D721Med (cell line): ENCODE measurements around the gene TENM4.

ENCODE experiments used
- DNase-seq: peaks from one replicate; pipeline ENCODE4 v3.0.0; 2011; ENCODE audit warnings: low spot score; ENCODE audit not compliant: insufficient read length
- FAIRE-seq: peaks from 2 replicates; lab custom pipeline; 2011; peaks lifted over from hg19 to GRCh38; lab: Jason Lieb, UNC
- TF ChIP-seq, protein P1 (sequence below): IDR thresholded peaks from 2 replicates; pipeline ENCODE4 v1.5.1; 2012; ENCODE audit warnings: mild to moderate bottlenecking, control low read depth; ENCODE audit not compliant: insufficient read depth; ENCODE audit errors: missing control alignments

Gene TENM4

DNA sequence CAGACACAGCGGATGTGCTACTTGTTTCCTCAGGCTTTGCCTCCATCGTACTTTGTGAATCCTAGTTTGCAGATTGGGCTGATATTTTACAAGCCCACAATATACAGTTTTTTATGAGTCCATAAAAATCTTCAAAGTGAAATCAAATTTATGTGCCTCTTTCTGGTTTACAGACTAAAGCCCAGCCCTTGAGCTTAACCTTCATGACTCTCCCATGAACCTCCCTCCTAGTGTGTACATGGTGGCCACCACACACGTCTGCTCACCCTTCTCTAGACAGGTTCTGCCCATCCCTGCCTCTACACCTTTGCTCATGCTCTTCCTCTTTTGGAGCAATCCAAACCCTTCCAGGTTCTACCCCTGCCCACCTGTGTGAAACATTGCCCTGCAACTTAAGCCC lies 129.4 kb downstream of the TENM4 start:
- DNase-seq, result no peak
- TF ChIP-seq, protein P1, sequence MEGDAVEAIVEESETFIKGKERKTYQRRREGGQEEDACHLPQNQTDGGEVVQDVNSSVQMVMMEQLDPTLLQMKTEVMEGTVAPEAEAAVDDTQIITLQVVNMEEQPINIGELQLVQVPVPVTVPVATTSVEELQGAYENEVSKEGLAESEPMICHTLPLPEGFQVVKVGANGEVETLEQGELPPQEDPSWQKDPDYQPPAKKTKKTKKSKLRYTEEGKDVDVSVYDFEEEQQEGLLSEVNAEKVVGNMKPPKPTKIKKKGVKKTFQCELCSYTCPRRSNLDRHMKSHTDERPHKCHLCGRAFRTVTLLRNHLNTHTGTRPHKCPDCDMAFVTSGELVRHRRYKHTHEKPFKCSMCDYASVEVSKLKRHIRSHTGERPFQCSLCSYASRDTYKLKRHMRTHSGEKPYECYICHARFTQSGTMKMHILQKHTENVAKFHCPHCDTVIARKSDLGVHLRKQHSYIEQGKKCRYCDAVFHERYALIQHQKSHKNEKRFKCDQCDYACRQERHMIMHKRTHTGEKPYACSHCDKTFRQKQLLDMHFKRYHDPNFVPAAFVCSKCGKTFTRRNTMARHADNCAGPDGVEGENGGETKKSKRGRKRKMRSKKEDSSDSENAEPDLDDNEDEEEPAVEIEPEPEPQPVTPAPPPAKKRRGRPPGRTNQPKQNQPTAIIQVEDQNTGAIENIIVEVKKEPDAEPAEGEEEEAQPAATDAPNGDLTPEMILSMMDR, result no peak
- FAIRE-seq, result no peak

GRCh38 chr11:79309407-79309806 lies 131.4 kb downstream of the TENM4 start:
- FAIRE-seq, result no peak
- TF ChIP-seq, protein P1, result no peak
- DNase-seq, result no peak

DNA sequence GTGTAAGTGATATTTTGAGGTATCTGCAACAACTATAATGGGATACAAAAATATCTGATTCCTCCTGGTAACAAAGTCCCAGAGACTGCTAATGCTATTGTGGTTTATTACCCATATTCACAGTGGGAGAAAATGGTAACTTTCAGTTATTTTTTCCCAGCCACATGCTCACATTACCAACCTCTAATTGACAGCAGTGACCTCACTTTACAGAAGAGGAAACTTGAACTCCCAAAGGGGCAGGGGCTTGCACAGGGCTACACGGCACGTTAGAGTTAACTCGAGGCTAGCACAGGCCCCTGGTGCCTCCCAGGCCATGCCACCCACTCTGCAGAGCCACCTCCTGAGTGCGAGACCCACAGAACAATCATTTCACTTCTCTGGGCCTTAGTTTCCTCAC lies 132.4 kb downstream of the TENM4 start:
- TF ChIP-seq, protein P1, result no peak
- FAIRE-seq (no peak), DNase-seq (no peak)

- FAIRE-seq, result no peak
- TF ChIP-seq, protein P1, result no peak
- DNase-seq, result no peak
These were observed 136.1 kb downstream of the TENM4 start for GRCh38 chr11:79304599-79305212.

GRCh38 chr11:79296141-79296540 lies 144.7 kb downstream of the TENM4 start:
- TF ChIP-seq, protein P1, result no peak
- FAIRE-seq (no peak), DNase-seq (no peak)

DNA sequence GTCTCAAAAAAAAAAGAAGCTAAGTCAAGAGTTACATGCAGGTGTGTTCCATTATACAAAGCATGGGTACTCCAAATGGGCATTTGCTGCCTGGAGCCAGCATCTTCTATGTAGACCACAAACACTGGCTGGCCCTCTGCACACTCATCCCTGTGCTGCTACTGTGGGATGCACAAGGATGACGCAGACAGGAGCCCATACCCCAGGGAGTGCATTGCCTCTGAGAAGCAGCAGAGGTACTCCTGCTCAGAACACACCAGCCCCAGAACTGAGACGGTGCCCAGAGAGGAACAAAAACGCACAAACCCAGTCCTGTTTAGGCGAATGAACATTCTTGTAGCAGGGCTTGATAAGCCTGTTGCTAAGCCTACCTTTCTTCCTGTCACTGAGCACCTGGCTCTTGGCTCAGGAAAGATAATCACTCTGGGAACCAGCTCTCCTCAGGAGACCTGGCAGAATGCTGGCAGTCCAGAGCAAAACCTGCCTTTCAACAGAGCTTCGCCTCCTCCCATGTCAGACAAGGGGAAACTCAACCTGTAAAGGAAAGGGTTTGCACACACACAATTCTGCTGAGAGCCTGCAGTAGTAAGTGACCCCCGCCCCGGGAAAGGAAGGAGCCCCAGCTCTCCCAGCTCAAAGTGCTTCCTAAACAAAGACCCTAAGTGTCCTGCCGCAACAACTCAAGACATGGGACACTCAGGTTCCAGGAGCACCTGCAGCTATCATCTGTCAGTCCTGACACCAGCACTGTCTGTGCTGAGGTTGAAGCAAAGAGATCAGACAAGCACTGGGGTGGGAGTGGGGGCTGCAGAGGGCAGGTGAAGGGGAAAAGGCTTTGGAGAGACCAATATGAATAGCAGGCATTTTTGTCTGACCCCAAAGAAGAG lies 145.7 kb downstream of the TENM4 start:
- no peak for FAIRE-seq
- no peak for DNase-seq

More for the DNA sequence above, 145.7 kb downstream of the TENM4 start:
- TF ChIP-seq, protein P1, result no peak
